NOMO-1 treated with DMSO at 0.1 percent for 48 hours (cell line): ENCODE data around the gene PSMB2.
"Not testable (repeated sequence)": the region's sequence is repeated elsewhere in the genome, so short reads cannot be mapped to it uniquely, and the experiment has no call there.

ENCODE experiments used
- DNase-seq: peaks from one replicate; lab custom pipeline; 2025; ENCODE audit not compliant: unreplicated experiment; lab: John Stamatoyannopoulos, UW

Gene PSMB2

GRCh38 chr1:35641233-35641866 is at the start of gene PSMB2:
Gene PSMB2 (minus strand): TSS chr1:35641526. CDS start chr1:35641432, 94 bp downstream.
- DNase-seq, result peak; percentile 95

- no peak for DNase-seq
These were observed 49.8 kb upstream of the PSMB2 start for GRCh38 chr1:35691080-35691479.

GRCh38 chr1:35690103-35690502 is 48.8 kb upstream of the PSMB2 start:
- DNase-seq, result not testable (repeated sequence)

- DNase-seq, result no peak
These were observed 46.8 kb upstream of the PSMB2 start for GRCh38 chr1:35688161-35688560.

GRCh38 chr1:35683012-35683411 is 41.7 kb upstream of the PSMB2 start:
- DNase-seq, result peak; percentile 43

- no peak for DNase-seq
These were observed 38.9 kb upstream of the PSMB2 start for GRCh38 chr1:35680271-35680670.

- DNase-seq, result no peak
These were observed 34.4 kb upstream of the PSMB2 start for GRCh38 chr1:35675773-35676172.

- DNase-seq, result no peak
These were observed 32.8 kb upstream of the PSMB2 start for GRCh38 chr1:35674111-35674510.

- DNase-seq, result no peak
These were observed 30.8 kb upstream of the PSMB2 start for GRCh38 chr1:35672116-35672515.

GRCh38 chr1:35668506-35668905 is 27.2 kb upstream of the PSMB2 start:
- no peak for DNase-seq

GRCh38 chr1:35666916-35667315 is 25.6 kb upstream of the PSMB2 start:
- DNase-seq, result no peak

- DNase-seq, result no peak
These were observed 24.9 kb upstream of the PSMB2 start for GRCh38 chr1:35666216-35666615.

GRCh38 chr1:35663434-35663833 is 22.1 kb upstream of the PSMB2 start:
- no peak for DNase-seq

GRCh38 chr1:35661474-35661795 is 20.1 kb upstream of the PSMB2 start:
- no peak for DNase-seq

GRCh38 chr1:35660581-35661473 is 19.5 kb upstream of the PSMB2 start:
- no peak for DNase-seq

GRCh38 chr1:35659589-35659988 is 18.3 kb upstream of the PSMB2 start:
- no peak for DNase-seq

GRCh38 chr1:35657851-35658250 is 16.5 kb upstream of the PSMB2 start:
- DNase-seq, result no peak

- DNase-seq, result no peak
These were observed 15.5 kb upstream of the PSMB2 start for GRCh38 chr1:35656863-35657232.

GRCh38 chr1:35656148-35656862 is 15.0 kb upstream of the PSMB2 start:
- no peak for DNase-seq

- DNase-seq, result no peak
These were observed 13.9 kb upstream of the PSMB2 start for GRCh38 chr1:35655196-35655595.

GRCh38 chr1:35650416-35650815 is 9.1 kb upstream of the PSMB2 start:
- no peak for DNase-seq

- no peak for DNase-seq
These were observed 4.7 kb upstream of the PSMB2 start for GRCh38 chr1:35646043-35646442.
